RPMI8226 (cell line): ENCODE results near the gene KCNQ1.
A peak's percentile ranks its signal among the peaks of the same experiment; 100 is the strongest.

Experiments used
- DNase-seq: peaks from one replicate; pipeline ENCODE4 v3.0.0-alpha.2; 2015

KCNQ1 gene

GRCh38 chr11:2776351-2777061 lies 331.7 kb downstream of the KCNQ1 start:
- no peak for DNase-seq

DNA sequence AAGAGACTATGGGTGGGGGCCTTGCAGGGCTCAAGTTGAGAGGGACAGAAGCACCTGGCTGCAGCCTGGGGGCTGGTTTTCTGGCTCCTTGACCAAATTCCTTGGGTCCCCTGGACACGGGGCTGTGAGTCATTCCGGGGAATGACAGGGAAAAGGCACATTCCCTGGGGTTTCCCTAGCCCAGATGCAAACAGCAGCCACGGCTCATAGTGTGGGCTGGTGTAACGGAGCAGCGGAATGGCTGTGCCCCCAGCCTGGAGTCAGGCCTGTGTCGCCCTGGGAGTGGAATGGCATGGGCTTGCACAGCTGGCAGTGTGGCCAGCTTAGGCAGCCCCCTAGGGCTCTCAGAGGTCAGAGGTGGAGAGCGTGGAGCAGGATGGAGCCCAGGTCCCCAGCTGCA lies 332.6 kb downstream of the KCNQ1 start:
- DNase-seq, result peak; percentile 11

GRCh38 chr11:2777871-2778629 lies 333.2 kb downstream of the KCNQ1 start:
- peak; percentile 81 for DNase-seq

DNA sequence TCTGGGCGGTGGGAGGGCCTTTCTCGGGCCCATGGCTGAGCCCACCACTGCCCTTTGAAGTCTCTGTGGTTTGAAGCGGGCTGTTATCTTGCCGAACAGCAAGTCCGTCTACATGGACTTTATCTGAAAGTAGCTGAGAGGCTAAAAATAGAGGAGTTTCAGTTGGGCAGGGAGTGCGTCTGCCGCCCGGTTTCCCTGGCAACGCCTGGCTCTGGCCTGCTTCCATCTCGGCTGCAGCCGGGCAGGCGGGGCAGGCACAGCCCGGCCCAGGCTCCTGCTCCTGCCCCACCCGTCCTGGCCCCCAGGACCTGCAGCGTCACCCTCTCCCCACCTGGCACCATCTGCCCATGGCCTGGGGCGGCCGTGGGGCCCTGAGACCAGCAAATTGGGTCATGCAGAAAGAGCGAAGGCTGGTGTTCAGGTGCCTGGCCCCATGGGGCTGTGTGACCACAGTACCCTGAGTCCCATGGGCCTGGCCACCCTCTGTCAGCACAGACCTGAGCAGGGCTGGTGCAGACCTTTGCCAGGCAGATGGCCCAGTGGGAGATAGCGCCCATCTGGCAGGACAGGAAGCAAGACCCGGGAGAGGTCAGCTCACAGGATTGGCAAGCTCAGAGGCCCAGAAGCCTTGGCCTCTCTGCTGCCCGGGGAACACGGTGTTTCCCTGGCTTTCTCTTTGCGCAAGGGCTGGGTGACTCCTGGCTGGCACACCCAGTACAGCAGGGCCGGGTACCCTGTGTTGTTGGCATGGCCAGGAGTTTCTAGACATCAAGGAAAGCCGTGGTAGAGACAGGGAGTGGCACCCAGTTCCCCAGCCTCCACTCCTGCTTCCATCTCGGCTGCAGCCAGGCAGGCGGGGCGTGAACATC lies 334.1 kb downstream of the KCNQ1 start:
- peak; percentile 94 for DNase-seq

DNA sequence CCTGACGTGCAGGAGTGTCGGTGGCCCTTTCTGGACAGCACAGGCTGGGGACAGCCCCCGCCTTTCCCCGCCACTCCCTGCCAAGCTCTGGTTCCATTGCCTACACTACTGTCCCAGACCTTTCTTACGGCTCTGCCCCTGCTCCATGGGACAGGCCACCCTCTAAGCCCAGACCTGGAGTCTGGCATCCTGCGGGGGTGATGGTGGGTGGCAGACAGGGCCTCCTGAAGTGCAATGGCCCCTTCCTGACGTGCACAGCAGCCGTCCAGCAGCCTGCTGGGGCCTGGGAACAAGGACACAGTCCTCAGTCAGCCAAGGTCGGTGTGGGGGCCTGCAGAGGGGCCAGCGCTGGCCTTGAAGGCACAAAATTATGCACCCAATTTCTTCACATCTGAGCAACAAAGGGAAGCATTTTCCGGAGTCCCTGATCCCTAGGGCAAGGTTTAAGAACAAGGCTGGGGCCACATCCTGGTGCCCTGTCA lies 334.7 kb downstream of the KCNQ1 start:
- no peak for DNase-seq

DNA sequence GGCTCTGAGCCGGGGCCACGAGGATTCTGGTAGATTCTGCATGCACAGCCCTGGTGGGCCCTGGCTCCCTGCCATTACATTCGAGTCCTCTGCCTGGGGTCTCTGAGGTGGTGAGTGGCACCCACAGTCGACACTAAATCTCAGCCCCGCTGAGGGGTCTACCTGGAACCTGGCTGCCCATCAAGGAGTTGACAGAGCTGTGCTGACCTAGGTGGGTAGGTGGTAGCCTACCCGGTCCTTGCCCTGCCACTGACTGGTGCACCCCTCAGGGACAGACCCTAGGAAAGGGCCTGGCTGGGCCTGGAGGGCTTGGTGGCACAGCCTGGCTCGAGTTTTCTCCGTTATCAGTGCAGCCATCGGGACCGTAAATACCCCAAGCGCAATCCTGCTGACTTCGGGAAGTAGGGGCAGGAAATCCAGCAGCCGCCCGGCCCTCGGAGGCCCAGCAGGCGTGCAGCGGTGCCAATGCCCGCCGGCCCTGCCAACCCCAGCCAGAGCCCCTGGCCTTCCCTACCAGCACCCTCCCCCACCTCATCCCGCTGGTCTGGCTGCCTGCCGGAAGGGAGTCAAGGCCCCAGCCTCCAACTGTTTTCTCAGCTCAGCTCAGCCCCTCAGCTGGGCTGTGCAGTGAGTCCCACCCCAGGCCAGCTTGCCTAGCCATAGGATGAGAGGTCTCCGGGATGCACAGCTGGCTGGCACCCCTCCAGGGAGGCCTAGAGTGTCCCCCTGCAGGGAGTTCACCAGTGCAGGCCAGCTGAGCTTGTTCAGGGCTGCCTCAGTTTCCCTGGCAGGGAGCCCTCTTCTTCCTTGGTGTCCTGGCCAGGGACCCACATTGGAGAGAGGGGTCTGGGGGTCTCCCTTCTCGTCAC lies 335.4 kb downstream of the KCNQ1 start:
- DNase-seq, result no peak

GRCh38 chr11:2780850-2781407 lies 336.1 kb downstream of the KCNQ1 start:
- no peak for DNase-seq

DNA sequence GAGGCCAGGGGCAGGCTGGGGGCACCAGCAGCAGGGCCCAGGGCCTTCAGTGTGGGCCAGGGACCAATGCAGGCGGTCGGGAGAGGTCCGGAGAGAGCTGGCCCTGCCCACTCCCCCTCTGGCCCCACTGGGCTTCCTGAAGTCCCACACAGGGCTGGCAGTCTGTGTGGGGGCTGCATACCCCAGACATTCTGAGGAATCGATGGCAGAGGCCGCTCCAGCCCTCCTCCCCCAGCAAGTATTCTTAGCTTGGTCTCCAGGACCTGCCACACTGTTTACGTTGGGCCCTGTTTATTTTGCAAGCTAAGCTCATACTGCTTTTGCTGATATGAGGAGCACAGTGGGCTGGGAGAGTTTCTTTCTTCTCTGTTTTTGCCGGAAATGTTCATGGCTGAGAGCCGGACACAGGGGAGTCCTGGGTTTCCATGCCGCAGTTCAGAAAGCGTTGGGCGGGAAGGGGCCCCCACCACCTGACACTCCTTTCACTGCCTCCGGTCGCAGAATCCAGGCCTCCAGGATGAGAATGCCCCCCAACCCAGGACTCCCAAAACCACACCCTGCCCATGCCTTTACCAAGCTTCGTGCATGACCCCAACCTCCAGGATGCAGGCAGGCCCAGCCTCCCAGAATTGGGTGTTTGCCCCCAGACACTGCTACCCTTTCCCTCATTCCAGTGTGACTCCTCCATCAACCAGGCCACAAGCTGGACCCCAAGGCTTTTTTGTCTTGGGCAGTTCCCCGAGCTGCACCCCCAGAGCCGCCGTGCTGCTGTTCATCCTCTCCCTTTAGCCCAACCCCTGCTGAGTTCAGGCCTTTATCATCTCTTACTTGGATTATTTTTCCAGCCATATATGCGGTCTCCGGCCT lies 336.8 kb downstream of the KCNQ1 start:
- DNase-seq, result peak; percentile 7

GRCh38 chr11:2782769-2783168 lies 338.0 kb downstream of the KCNQ1 start:
- no peak for DNase-seq

GRCh38 chr11:2783536-2784082 lies 338.8 kb downstream of the KCNQ1 start:
- no peak for DNase-seq

- DNase-seq, result no peak
These were observed 343.0 kb downstream of the KCNQ1 start for GRCh38 chr11:2787816-2788167.

GRCh38 chr11:2788168-2789071 lies 343.6 kb downstream of the KCNQ1 start:
- DNase-seq, result no peak

GRCh38 chr11:2789331-2789730 lies 344.5 kb downstream of the KCNQ1 start:
- no peak for DNase-seq

DNA sequence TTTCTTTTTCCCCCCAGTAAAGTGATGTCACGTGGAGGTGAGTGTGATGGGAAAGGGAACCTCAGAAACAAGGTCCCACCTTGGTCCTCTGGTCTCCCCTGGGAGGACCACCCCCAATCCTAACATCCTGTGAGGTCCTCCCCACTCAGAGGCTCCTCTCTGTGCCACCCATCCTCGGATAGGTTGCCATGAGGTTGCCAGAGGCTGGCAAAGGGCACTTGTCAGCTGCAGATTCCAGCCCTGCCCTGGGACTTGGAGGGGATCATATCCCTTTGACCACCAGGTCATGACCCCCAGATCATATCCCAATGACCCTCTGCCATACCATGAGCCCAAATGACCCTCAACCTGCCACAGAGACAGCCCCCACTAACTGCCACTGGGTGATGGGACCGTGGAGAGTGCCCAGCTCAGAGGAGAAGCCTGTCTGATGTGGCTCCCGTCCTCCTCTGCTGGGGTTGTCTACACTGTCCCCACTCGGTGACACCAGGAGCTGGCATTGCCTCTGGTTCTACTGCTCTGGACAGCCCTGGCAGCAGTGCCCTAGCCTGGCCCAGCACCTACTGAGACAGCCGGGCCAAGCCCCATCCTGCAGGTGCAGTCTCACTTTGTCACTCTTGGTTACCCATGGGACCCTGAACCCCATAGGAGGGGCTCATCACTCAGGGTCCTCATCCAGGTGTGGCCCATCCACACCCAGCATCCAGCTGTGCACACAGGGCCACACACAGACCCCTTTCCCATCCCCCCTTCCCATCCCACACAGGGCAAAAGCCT lies 345.2 kb downstream of the KCNQ1 start:
- no peak for DNase-seq

DNA sequence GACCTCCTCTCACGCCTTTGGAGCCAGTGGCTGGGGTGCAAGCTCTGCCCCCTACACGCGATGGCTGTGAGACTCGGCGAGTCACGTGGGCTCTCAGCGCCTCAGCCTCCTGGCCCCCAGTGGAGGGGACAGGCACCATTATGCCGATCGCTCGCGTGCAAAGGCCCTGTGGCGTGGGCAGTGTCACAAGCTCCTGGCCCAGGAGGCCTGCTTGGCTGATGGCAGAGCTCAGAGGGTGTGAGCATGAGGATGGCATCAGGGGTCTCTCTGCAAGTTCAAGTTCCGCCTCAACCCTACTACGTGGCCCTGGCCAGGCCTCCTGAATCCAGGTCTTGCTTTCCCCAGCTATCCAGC lies 345.7 kb downstream of the KCNQ1 start:
- DNase-seq, result no peak

DNA sequence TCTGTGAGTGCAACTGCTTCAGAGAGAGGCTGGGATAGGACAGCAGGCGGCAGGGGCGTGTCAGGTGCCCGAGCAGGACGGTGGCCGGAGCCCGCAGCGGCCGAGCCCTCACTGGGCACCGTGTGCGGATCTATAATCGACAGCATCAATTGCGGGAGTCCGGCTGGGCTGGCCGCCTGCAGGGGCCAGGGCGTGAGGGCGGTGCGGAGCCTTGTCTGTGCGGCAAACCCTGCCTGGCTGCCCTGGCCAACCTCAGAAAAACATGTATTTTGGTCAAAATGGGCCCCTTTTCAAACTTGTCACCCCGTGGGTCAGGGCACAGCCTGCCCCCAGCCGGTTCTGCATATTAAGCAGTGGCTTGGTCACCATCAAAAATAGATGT lies 346.3 kb downstream of the KCNQ1 start:
- no peak for DNase-seq

- no peak for DNase-seq
These were observed 346.9 kb downstream of the KCNQ1 start for GRCh38 chr11:2791521-2792380.
